RWPE1 (cell line): ENCODE results near the gene SP4.
A peak's percentile ranks its signal among the peaks of the same experiment; 100 is the strongest.

Experiments used
- CTCF ChIA-PET: fragments of 350-600 bp; sonication (Branson Sonifier 250); formaldehyde crosslinking; extraction: SDS; loops from one replicate; lab custom pipeline; 2021; lab: Yijun Ruan, JAX
- POLR2A ChIA-PET: fragments of 400-600 bp; formaldehyde crosslinking; extraction: SDS; loops from one replicate; lab custom pipeline; 2020; ENCODE audit warnings: antibody characterized with exemption; ENCODE audit not compliant: low non-redundant PET; lab: Yijun Ruan, JAX
- DNase-seq: peaks from one replicate; pipeline ENCODE4 v3.0.0; 2012; ENCODE audit warnings: low spot score
- H3K27ac ChIP-seq: fragments of 450-650 bp; 2 replicates; pipeline ENCODE4 v1.5.1; 2017
- CTCF ChIP-seq: fragments of 450-650 bp; conservative IDR thresholded peaks from 2 replicates; pipeline ENCODE4 v1.5.1; 2017; ENCODE audit warnings: low read depth, mild to moderate bottlenecking

The SP4 gene

GRCh38 chr7:21427871-21428658 is at the start of gene SP4:
SP4 (plus strand) TSS chr7:21428083; CDS start chr7:21428252, 169 bp downstream.
- TF ChIP-seq CTCF = no peak

GRCh38 chr7:21383227-21384220 is 44.4 kb upstream of the SP4 start:
- ChIA-PET CTCF (interaction anchor here (0.6 to 1.1 kb wide), 2 partner anchors 41 to 142 kb away, joined by 3 read pairs; no protein-coding TSS in a partner anchor), POLR2A (no interaction called here)
- H3K27ac ChIP-seq = no peak overlapping the region
- no peak for DNase-seq
- TF ChIP-seq CTCF = no peak

More at GRCh38 chr7:21427871-21428658, at the start of gene SP4:
- peak; percentile 96 for DNase-seq
- peak within 1 kb of the TSS; percentile 93 for H3K27ac ChIP-seq
- POLR2A ChIA-PET = no interaction called here
- CTCF ChIA-PET = interaction anchor here (0.6 kb wide), 1 partner anchor 37 kb away, joined by 3 read pairs; no protein-coding TSS in a partner anchor

- H3K27ac ChIP-seq = no peak overlapping the region
- no peak for TF ChIP-seq CTCF
- POLR2A ChIA-PET = no interaction called here
- CTCF ChIA-PET = no interaction called here
- no peak for DNase-seq
Measured at GRCh38 chr7:21393937-21394336, 33.9 kb upstream of the SP4 start.

GRCh38 chr7:21401944-21402343 is 25.9 kb upstream of the SP4 start:
- H3K27ac ChIP-seq = no peak overlapping the region
- ChIA-PET POLR2A (no interaction called here), CTCF (no interaction called here)
- DNase-seq = no peak
- no peak for TF ChIP-seq CTCF

GRCh38 chr7:21407796-21408480 is 19.9 kb upstream of the SP4 start:
- DNase-seq = no peak
- no peak overlapping the region for H3K27ac ChIP-seq
- ChIA-PET CTCF (no interaction called here), POLR2A (no interaction called here)
- TF ChIP-seq CTCF = no peak

- POLR2A ChIA-PET = no interaction called here
Measured at GRCh38 chr7:21408481-21408820, 19.4 kb upstream of the SP4 start.

More at GRCh38 chr7:21408481-21408820, 19.4 kb upstream of the SP4 start:
- TF ChIP-seq CTCF = no peak
- CTCF ChIA-PET = no interaction called here
- DNase-seq = no peak
- H3K27ac ChIP-seq = no peak overlapping the region
